ENCODE data around the gene PALLD.

PALLD gene

DNA sequence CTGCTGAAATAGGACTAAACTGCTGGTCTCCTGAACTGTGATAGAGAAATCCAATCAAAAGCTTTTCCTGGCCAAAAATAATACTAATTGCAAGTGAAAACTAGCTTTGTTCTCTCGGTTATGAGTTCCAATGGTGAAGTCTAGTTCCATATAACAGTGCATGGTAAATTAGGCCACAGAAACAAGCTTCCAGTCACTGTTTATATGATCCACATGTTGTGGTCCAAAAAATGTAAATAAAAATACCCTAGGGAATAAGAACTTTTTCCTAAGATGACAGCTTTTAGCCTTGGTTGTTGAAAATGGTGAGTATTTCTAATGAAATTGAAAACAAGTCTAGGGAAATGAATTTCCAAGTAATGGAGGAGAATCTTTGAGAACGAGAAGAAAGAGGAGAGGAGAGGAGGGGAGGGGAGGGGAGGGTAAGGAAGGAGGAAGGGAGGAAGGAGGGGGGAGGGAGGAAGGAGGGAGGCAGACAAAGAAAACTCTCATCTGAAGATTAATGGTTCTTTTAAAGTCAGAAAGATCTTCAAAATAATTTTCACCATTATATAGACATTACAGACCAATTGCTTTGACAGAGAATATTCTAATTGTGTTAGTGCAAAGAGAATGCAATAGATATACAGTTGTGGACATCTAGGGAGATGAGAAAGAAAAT is 26.1 kb downstream of the PALLD start:
- no peaks in the 10 kb centered on the region for H3K27me3 ChIP-seq (ENCODE audit: insufficient read depth, low read depth, severe bottlenecking)
- TF ChIP-seq, protein P1, sequence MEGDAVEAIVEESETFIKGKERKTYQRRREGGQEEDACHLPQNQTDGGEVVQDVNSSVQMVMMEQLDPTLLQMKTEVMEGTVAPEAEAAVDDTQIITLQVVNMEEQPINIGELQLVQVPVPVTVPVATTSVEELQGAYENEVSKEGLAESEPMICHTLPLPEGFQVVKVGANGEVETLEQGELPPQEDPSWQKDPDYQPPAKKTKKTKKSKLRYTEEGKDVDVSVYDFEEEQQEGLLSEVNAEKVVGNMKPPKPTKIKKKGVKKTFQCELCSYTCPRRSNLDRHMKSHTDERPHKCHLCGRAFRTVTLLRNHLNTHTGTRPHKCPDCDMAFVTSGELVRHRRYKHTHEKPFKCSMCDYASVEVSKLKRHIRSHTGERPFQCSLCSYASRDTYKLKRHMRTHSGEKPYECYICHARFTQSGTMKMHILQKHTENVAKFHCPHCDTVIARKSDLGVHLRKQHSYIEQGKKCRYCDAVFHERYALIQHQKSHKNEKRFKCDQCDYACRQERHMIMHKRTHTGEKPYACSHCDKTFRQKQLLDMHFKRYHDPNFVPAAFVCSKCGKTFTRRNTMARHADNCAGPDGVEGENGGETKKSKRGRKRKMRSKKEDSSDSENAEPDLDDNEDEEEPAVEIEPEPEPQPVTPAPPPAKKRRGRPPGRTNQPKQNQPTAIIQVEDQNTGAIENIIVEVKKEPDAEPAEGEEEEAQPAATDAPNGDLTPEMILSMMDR (IDR thresholded peaks at IDR 0.05; ENCODE audit: low read depth, low read length): no peak
- DNase-seq: no peak
- no peaks in the 10 kb centered on the region for H3K36me3 ChIP-seq
- H3K27ac ChIP-seq: no peak overlapping the region
- H3K9me3 ChIP-seq (ENCODE audit: severe bottlenecking): no peaks in the 10 kb centered on the region
- no peak overlapping the region for H3K4me3 ChIP-seq (ENCODE audit: low read depth, low read length)

DNA sequence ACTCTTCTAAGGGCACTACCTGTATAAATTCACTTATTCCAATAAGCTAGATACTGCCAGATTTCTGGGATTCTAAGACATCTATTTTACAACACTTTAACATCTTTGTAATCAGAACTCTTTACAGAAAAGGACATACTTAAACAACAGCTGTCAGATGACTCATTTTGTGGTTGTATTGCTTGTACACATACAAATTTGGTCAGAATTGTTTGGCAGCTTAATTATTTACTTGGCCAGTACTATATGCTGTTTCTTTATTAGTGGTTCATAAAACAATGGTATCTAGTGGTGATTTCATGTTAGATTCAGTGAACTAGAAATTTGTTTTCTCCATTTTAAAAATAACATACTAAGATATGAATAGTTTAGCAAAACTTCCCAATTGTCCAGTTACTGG is 27.2 kb downstream of the PALLD start:
- Histone ChIP-seq H3K9me3 (ENCODE audit: severe bottlenecking) (no peaks in the 10 kb centered on the region), H3K4me3 (ENCODE audit: low read depth, low read length) (no peak overlapping the region), H3K36me3 (no peaks in the 10 kb centered on the region), H3K27me3 (ENCODE audit: insufficient read depth, low read depth, severe bottlenecking) (no peaks in the 10 kb centered on the region), H3K27ac (no peak overlapping the region)
- TF ChIP-seq, protein P1 (IDR thresholded peaks at IDR 0.05; ENCODE audit: low read depth, low read length): no peak
- no peak for DNase-seq

DNA sequence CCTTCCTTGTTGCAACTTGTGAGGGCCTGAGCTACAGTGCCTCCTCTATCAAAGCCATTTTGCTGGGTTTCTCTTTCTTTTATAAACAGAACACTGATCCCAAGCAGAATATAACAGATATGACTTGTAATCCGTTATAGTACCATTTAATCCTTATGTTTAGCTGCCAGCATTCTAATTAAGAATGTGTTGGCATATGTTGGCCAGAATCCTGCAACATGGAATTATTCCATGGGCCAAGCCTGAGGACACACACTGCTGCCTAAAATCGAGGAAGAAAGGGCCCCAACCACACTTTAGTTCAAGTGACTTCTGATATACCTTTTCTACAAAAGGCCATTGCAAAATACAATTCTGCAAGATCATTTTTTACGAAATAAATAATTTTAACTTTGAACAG is 28.0 kb downstream of the PALLD start:
- no peak for DNase-seq
- Histone ChIP-seq H3K27me3 (ENCODE audit: insufficient read depth, low read depth, severe bottlenecking) (no peaks in the 10 kb centered on the region), H3K36me3 (no peaks in the 10 kb centered on the region), H3K27ac (no peak overlapping the region), H3K4me3 (ENCODE audit: low read depth, low read length) (no peak overlapping the region), H3K9me3 (ENCODE audit: severe bottlenecking) (no peaks in the 10 kb centered on the region)
- TF ChIP-seq, protein P1 (IDR thresholded peaks at IDR 0.05; ENCODE audit: low read depth, low read length): no peak

GRCh38 chr4:168527560-168527959 is 30.7 kb downstream of the PALLD start:
- TF ChIP-seq, protein P1 (IDR thresholded peaks at IDR 0.05; ENCODE audit: low read depth, low read length): no peak
- Histone ChIP-seq H3K27ac (no peak overlapping the region), H3K4me3 (ENCODE audit: low read depth, low read length) (no peak overlapping the region), H3K9me3 (ENCODE audit: severe bottlenecking) (no peaks in the 10 kb centered on the region), H3K27me3 (ENCODE audit: insufficient read depth, low read depth, severe bottlenecking) (no peaks in the 10 kb centered on the region), H3K36me3 (no peaks in the 10 kb centered on the region)
- DNase-seq: no peak

DNA sequence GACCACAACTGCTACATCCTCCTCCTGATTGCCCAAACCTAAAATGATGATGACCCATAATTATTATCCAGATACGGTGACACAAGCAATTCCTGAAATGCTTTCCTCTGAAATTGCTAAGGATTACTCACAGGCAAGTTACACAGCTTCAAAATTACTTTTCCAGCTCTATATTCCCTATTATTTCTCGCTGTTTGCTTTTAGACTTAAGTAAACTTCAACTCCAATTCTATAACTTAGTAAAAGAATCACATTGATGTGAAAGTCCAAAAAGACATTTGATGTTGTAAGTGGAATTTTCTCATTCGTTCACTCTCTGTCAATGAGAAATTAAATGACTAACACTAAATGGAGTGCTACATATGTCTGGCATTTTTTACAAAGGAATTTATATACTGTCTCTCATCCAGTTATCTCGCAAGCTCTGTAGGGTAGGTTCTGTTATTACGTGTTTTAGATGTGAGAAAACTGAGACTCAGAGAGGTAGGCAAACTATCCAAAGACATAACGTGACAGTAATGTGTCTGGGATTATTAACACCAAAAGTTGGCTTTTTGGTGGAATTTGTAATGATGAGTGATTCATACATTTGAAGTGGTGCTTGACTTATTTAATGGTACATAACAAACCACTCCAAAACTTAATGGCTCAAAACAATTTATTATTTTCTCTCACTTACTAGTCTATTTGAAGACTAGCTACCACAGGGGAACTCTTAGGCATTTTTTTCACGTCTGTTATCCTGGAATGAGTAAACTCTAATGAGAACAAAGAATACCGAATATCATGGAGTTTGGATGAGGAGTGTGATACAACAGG is 31.5 kb downstream of the PALLD start:
- TF ChIP-seq, protein P1 (IDR thresholded peaks at IDR 0.05; ENCODE audit: low read depth, low read length): no peak
- no peaks in the 10 kb centered on the region for H3K36me3 ChIP-seq
- no peaks in the 10 kb centered on the region for H3K27me3 ChIP-seq (ENCODE audit: insufficient read depth, low read depth, severe bottlenecking)
- no peak overlapping the region for H3K27ac ChIP-seq
- H3K4me3 ChIP-seq (ENCODE audit: low read depth, low read length): no peak overlapping the region
- DNase-seq: no peak
- no peaks in the 10 kb centered on the region for H3K9me3 ChIP-seq (ENCODE audit: severe bottlenecking)

Data from WERI-Rb-1 (cell line).